Measurements from ENCODE around the gene MIOX. TPM values are rescaled to one million over a fixed set of nuclear protein-coding genes. Genes with fewer than 3 reads are reported as not detected.

The MIOX gene
- total and polyA plus RNA-seq, 10 donors: 0.24 to 2.2 (median 0.26) TPM; not detected in 6

DNA sequence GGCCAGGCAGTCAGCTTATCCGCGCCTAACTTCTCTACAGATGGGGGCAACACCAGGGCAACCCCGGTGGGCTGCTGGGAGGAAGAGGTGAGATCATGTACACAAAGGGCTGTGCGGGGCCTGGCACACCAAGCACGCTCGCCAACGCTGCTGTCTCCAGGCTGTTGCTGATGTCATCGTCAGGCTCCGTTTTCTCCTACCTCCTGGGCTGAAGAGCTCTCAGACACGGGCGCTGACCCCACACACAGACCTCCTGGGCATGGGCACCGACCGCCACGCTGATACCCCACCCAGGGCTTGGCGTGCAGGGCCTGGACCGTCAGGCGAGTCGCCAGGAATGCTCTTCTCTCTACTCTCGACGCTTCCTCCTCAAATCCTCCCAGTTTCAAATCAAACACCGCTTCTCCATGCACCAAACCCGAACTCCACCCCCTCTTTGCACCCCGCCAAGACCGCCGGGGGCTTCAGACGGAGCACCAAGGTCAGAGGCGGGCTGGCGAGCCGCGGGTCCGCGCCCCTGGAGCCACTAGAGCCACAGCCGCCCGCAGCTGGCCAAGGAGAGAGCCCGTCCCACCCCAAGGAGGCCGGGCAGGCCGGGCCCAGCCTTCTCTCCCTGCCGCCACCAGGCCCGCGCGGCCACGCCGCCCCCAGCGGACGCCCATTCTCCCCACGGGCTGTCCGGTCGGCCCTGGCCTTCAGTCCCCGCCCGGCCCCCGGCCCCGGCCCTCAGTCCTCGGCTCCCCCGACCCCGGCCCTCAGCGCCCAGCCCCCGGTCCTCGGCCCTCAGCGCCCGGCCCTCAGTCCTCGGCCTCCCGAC lies 12.6 kb upstream of the MIOX start:
- 6 to 11% (median 9%) methylated on average over 39 to 62 of the region's 62 CpGs for WGBS, 5 donors
- peaks cover 50 to 61% (median 57%) of the 10 kb centered on the region in 6 donors for H3K4me1 ChIP-seq
- peak overlapping the region in 7 of 8 donors; percentile 51 to 91 (median 86) for H3K27ac ChIP-seq
- H3K9me3 ChIP-seq: no peaks in the 10 kb centered on the region
- H3K36me3 ChIP-seq: no peaks in the 10 kb centered on the region
- DNase-seq: peak; percentile 86
- TF ChIP-seq, protein P1, sequence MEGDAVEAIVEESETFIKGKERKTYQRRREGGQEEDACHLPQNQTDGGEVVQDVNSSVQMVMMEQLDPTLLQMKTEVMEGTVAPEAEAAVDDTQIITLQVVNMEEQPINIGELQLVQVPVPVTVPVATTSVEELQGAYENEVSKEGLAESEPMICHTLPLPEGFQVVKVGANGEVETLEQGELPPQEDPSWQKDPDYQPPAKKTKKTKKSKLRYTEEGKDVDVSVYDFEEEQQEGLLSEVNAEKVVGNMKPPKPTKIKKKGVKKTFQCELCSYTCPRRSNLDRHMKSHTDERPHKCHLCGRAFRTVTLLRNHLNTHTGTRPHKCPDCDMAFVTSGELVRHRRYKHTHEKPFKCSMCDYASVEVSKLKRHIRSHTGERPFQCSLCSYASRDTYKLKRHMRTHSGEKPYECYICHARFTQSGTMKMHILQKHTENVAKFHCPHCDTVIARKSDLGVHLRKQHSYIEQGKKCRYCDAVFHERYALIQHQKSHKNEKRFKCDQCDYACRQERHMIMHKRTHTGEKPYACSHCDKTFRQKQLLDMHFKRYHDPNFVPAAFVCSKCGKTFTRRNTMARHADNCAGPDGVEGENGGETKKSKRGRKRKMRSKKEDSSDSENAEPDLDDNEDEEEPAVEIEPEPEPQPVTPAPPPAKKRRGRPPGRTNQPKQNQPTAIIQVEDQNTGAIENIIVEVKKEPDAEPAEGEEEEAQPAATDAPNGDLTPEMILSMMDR (IDR thresholded peaks at IDR 0.05 in 8 of 11, conservative IDR thresholded peaks at IDR 0.05 in 3 of 11): no peak
- TF ChIP-seq POLR2AphosphoS5 (IDR thresholded peaks at IDR 0.05): peak in 1 of 3 donors; percentile 32
- intact Hi-C loops (cut with DNase I; ENCODE audit: low total_unique reads): loop anchor here (10.0 kb wide), 1 partner anchor 129 kb away; the partner anchor contains the start of gene PPP6R2
- H3K27me3 ChIP-seq (replicated peaks in 1 of 7): peaks cover 0 to 2% (median 0%) of the 10 kb centered on the region in 7 donors
- peak overlapping the region; percentile 54 to 97 (median 80) for H3K4me3 ChIP-seq

DNA sequence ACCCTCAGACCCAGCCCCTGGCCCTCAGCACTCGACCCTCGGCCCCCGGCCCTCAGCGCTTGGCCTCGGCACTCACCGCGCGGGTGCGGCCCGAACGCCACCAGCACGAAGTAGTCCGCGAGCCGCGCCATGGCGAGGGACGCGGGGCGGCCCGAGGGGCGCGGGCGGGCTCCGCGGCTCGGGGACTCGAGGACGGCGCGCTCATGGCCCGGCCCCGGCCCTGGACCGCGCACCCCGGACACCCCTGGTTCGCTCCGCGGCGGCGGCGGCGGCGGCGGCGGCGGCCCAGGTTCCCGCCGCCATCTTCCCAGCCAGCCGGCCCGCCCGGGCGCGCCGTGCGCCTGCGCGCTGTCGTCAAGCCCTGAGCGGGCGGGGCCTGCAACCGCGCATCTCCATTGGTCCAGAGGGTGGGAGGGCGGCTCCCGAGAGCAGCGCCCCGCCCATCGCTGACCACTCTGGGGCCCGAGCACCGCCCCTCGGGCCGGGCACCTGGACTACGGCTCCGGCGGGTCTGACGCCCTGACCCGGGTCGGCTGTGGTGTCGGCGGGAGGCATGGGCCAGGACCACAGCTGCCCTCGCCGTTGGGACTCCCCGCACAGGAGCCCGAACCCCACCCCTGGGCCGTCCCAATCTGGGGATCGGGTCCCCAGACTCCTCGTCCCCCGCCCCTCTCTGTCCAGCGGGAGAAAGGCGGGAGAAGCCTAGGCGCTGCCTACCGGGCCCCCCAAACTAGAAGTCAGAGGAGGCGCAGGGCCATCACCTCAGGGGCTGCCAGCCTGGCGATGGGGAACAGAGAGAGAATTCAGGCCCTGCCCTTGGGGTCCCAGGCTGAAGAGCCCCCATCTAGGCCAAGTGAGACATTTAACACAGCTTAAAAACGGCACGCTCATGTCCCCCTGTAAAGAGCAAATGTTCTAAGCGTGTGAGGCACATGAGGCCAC lies 11.7 kb upstream of the MIOX start, which contains the start of gene SBF1:
Gene SBF1, minus strand, starts transcription at position 326 of the 942 bp plus-strand sequence. Its CDS starts 195 bp downstream, at position 131.
- DNase-seq: peak; percentile 97
- peak within 1 kb of the TSS; percentile 57 to 97 (median 80) for H3K4me3 ChIP-seq
- no peaks in the 10 kb centered on the region for H3K9me3 ChIP-seq
- H3K36me3 ChIP-seq: no peaks in the 10 kb centered on the region
- H3K27ac ChIP-seq: peak within 1 kb of the TSS; percentile 74 to 91 (median 84)
- peaks cover 43 to 52% (median 48%) of the 10 kb centered on the region in 6 donors for H3K4me1 ChIP-seq
- TF ChIP-seq, protein P1 (IDR thresholded peaks at IDR 0.05 in 8 of 11, conservative IDR thresholded peaks at IDR 0.05 in 3 of 11): no peak
- TF ChIP-seq POLR2A (IDR thresholded peaks at IDR 0.05) (peak in 1 of 3 donors; percentile 54), POLR2AphosphoS5 (IDR thresholded peaks at IDR 0.05) (peak; percentile 71 to 81 (median 75))
- intact Hi-C loops (cut with DNase I; ENCODE audit: low total_unique reads): loop anchor here (10.0 kb wide), 1 partner anchor 130 kb away; the partner anchor contains the start of gene PPP6R2
- 1 to 17% (median 3%) methylated on average over 8 to 97 of the region's 97 CpGs for WGBS, 5 donors
- H3K27me3 ChIP-seq (replicated peaks in 1 of 7): peaks cover 0 to 11% (median 0%) of the 10 kb centered on the region in 7 donors

- intact Hi-C loops (cut with DNase I; ENCODE audit: low total_unique reads): loop anchor here (10.0 kb wide), 1 partner anchor 131 kb away; the partner anchor contains the start of gene PPP6R2
- Histone ChIP-seq H3K27me3 (replicated peaks in 1 of 7) (peaks cover 0 to 17% (median under 1%) of the 10 kb centered on the region in 7 donors), H3K9me3 (no peaks in the 10 kb centered on the region), H3K4me3 (peak overlapping the region in 6 of 8 donors; percentile 57 to 97 (median 86)), H3K36me3 (no peaks in the 10 kb centered on the region), H3K4me1 (peaks cover 38 to 46% (median 42%) of the 10 kb centered on the region in 6 donors), H3K27ac (peak overlapping the region in 4 of 8 donors; percentile 86 to 91 (median 90))
- DNase-seq: no peak
- 86 to 92% (median 90%) methylated on average over 6 of the region's 6 CpGs for WGBS, 5 donors
- TF ChIP-seq, protein P1 (IDR thresholded peaks at IDR 0.05 in 8 of 11, conservative IDR thresholded peaks at IDR 0.05 in 3 of 11): no peak
- TF ChIP-seq POLR2A (IDR thresholded peaks at IDR 0.05): no peak
- no peak for TF ChIP-seq POLR2AphosphoS5 (IDR thresholded peaks at IDR 0.05)
Observed at GRCh38 chr22:50475652-50476002, 11.0 kb upstream of the MIOX start.
